Peyer's patch (tissue), 4 donors: ENCODE data around the gene ITGA11. TPM values are rescaled to one million over a fixed set of nuclear protein-coding genes. Genes with fewer than 3 reads are reported as not detected.
A peak's percentile ranks its signal among the peaks of the same experiment; 100 is the strongest.

Experiments used
- DNase-seq, 3 donors: peaks; one replicate each; pipeline ENCODE4 v3.0.0-alpha.2; 2017 to 2019
- H3K27ac ChIP-seq, 4 donors: fragments of 200-600 bp; sonication (generic); one replicate each; pipeline ENCODE4 v1.5.1; 2016 to 2019
- H3K27me3 ChIP-seq, 2 donors: fragments of 200-600 bp; sonication (generic); one replicate each; pipeline ENCODE4 v1.5.1; 2019
- H3K36me3 ChIP-seq, 3 donors: fragments of 200-600 bp; sonication (generic); one replicate each; pipeline ENCODE4 v1.5.1; 2016 to 2019
- H3K4me1 ChIP-seq, 4 donors: fragments of 200-600 bp; sonication (generic); one replicate each; pipeline ENCODE4 v1.5.1; 2016 to 2019
- H3K4me3 ChIP-seq, 4 donors: fragments of 200-600 bp; sonication (generic); 1 replicate in 3 of 4; 2 replicates in 1 of 4; pipeline ENCODE4 v1.5.1; 2016 to 2019; ENCODE audit warnings: mild to moderate bottlenecking in 1 of 4
- H3K9me3 ChIP-seq, 4 donors: fragments of 200-600 bp; sonication (generic); one replicate each; pipeline ENCODE4 v1.5.1; 2016 to 2019; ENCODE audit warnings: mild to moderate bottlenecking in 1 of 4
- POLR2A ChIP-seq, 2 donors: fragments of 450-650 bp; IDR thresholded peaks; one replicate each; pipeline ENCODE4 v1.5.1; 2017; ENCODE audit warnings: antibody characterized with exemption in 2 of 2, mild to moderate bottlenecking in 2 of 2, moderate library complexity in 2 of 2
- total RNA-seq, 4 donors: library from RNA; depleted of rRNA; stranded (reverse); fragments of >200 nt; gene quantifications; one replicate each; pipeline ENCODE4 v1.1.0, GENCODE V29; 2016
- TF ChIP-seq, protein P1 (sequence below), 6 experiments: fragments of 450-650 bp in 4 of 6; fragments of 200-600 bp in 2 of 6; sonication (generic) in 1 of 6; IDR thresholded peaks; one replicate each; pipeline ENCODE4 v1.5.1; 2017 to 2019; ENCODE audit warnings: antibody characterized with exemption in 6 of 6, mild to moderate bottlenecking in 3 of 6, moderate library complexity in 1 of 6

Gene ITGA11
- total RNA-seq, 4 donors from 2014 or later, result 0.88 to 24.8 (median 2.6) TPM

DNA sequence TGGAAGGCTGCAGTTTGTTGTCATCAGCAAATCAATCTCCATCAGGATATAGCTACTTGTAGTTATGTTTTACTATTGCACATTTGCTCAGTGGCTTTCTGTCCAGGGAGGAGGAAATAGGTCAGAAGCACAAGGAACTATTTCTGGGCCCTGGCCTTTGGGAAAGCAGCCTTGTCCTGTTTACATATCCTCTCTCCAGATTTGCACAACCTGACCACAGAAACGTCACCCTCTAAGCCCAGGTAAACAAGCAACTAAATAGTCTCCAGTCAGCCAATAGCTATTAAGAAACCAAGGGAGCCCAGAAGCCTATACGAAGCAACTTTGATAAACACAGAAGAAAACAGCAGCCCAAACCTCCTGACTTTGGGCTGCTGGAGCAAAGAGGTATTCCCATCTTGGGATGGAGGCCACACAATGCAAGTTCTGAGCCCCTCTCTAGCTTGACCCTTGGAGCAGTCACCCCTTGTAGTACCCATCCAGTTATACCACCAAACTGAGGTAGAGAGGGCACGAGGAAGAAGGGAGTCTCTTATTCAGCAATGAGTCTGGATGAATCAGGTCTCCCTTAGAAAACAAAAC lies 156.7 kb downstream of the ITGA11 start:
- Histone ChIP-seq H3K27ac (peak overlapping the region in 2 of 4 donors; percentile 95), H3K9me3 (no peaks in the 10 kb centered on the region), H3K4me3 (no peak overlapping the region), H3K27me3 (no peaks in the 10 kb centered on the region), H3K4me1 (peaks cover 0 to 23% (median 9%) of the 10 kb centered on the region in 4 donors), H3K36me3 (no peaks in the 10 kb centered on the region)
- no peak for DNase-seq
- TF ChIP-seq, protein P1, sequence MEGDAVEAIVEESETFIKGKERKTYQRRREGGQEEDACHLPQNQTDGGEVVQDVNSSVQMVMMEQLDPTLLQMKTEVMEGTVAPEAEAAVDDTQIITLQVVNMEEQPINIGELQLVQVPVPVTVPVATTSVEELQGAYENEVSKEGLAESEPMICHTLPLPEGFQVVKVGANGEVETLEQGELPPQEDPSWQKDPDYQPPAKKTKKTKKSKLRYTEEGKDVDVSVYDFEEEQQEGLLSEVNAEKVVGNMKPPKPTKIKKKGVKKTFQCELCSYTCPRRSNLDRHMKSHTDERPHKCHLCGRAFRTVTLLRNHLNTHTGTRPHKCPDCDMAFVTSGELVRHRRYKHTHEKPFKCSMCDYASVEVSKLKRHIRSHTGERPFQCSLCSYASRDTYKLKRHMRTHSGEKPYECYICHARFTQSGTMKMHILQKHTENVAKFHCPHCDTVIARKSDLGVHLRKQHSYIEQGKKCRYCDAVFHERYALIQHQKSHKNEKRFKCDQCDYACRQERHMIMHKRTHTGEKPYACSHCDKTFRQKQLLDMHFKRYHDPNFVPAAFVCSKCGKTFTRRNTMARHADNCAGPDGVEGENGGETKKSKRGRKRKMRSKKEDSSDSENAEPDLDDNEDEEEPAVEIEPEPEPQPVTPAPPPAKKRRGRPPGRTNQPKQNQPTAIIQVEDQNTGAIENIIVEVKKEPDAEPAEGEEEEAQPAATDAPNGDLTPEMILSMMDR (IDR thresholded peaks at IDR 0.05), result no peak
- no peak for TF ChIP-seq POLR2A (IDR thresholded peaks at IDR 0.05)

DNA sequence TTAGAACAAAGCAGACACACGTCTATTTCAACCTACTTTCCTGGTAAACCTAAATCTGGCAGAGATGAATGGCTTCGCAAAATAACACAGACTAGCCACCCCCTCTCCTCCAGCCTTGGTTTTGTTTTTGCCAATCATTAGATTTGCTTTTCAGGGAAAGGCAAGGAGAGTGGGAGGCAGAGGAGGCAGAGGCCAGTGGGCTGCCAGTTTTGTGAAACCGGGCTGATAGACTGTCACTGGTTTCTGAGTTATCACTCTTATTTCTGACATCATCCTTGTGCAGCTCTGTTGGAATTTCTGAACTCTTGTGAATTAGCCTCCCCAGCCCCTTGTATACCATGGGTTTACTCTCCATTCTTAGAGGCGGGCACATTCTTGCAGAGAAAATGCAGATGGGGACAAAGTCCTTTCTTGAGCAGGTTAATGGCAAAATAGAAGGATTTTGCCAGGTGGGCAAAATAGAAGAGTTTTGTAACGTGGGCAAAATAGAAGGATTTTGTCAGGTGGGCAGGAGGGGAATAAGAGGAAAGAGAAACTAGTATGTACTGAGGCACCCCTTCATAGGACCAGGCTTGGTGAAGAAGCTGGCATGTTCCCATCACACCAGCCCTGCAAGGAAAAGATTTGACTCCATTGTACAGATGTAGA lies 157.6 kb downstream of the ITGA11 start:
- Histone ChIP-seq H3K27me3 (no peaks in the 10 kb centered on the region), H3K4me1 (peaks cover 0 to 13% (median 3%) of the 10 kb centered on the region in 4 donors), H3K4me3 (no peak overlapping the region), H3K36me3 (no peaks in the 10 kb centered on the region), H3K27ac (peak overlapping the region in 2 of 4 donors; percentile 36 to 56), H3K9me3 (no peaks in the 10 kb centered on the region)
- no peak for DNase-seq
- TF ChIP-seq, protein P1 (IDR thresholded peaks at IDR 0.05), result no peak
- TF ChIP-seq POLR2A (IDR thresholded peaks at IDR 0.05), result no peak

DNA sequence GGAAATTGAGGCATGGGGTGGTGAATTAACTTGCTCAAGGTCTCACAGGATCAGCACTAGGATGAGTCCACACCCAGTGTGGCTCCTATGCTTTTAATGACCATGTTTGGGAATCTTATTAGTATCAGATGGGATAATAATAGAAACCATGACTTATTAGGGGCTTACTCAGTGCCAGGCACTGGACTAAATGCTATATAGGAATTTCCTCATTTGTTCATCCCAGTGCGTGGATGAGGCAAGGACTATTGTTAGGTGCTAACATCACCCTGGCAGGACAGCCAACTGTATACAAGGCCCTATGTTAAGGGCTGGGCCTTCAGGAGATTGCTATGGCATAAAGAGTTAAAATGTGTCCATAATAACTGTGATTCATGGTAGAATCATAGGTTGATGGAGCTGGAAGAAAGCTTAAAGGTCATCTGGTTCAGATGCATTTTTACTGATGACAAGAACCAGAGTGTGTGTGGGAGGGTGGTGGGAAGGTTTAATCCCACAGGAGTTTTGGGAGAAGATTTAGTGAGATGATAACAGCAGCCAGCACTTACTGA lies 159.2 kb downstream of the ITGA11 start:
- H3K27me3 ChIP-seq, result no peaks in the 10 kb centered on the region
- H3K36me3 ChIP-seq, result no peaks in the 10 kb centered on the region
- DNase-seq, result no peak
- H3K4me3 ChIP-seq, result no peak overlapping the region
- H3K4me1 ChIP-seq, result peaks cover 0 to 11% (median 0%) of the 10 kb centered on the region in 4 donors
- peak overlapping the region in 2 of 4 donors; percentile 36 to 56 for H3K27ac ChIP-seq
- H3K9me3 ChIP-seq, result no peaks in the 10 kb centered on the region
- no peak for TF ChIP-seq POLR2A (IDR thresholded peaks at IDR 0.05)
- TF ChIP-seq, protein P1 (IDR thresholded peaks at IDR 0.05), result no peak

DNA sequence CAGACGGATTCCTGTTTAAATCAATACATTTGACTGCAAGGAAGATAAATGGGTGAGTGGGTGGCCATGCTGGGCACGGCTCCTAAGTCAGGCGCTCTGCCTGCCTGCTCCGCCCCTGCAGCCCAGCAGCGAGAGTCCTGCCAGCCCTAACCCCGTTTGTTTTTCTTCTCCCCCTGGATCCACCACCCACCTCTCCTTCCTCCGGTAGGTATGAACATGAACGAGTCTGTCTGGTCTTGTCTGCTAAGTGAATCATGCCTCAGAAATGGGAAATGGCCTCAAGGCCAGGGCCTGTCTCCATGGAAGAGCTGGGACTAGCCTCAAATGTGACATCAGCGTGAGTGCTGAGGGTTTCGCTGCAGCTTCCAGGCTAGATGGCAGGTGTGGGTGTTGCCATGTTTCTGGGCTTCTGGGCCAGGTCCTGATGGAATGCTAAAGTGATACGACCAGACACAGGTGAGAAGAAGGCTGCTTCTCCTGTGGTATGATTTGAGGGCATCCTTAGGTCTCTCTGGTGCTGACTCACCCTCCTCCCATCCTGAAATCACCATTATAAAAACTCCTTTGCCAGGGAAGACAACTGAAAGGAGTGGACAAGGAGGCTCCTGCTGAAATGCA lies 160.0 kb downstream of the ITGA11 start:
- H3K4me3 ChIP-seq, result no peak overlapping the region
- peak overlapping the region in 2 of 4 donors; percentile 1 to 56 for H3K27ac ChIP-seq

DNA sequence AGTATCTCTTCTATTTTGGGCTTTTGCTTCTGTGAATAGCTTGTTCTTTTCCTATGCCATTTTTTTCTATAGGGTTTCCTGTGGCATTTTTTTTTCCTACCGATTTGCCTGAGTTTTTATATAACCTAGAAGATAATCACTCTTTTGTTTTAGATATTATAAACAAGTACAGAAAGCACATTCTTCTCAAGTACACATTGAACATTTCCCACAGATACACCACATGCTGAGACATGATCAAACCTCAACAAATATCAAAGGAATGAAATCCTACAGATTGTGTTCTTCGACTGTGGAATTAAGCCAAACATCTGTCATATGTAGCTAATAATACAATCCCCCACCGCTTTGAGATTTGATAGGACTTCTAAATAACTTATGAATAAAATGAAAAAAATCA lies 163.6 kb downstream of the ITGA11 start:
- Histone ChIP-seq H3K36me3 (no peaks in the 10 kb centered on the region), H3K4me3 (no peak overlapping the region), H3K27ac (no peak overlapping the region), H3K4me1 (no peaks in the 10 kb centered on the region), H3K27me3 (no peaks in the 10 kb centered on the region), H3K9me3 (no peaks in the 10 kb centered on the region)
- TF ChIP-seq, protein P1 (IDR thresholded peaks at IDR 0.05), result no peak
- no peak for TF ChIP-seq POLR2A (IDR thresholded peaks at IDR 0.05)
- DNase-seq, result no peak

More for the DNA sequence above, 160.0 kb downstream of the ITGA11 start:
- Histone ChIP-seq H3K36me3 (no peaks in the 10 kb centered on the region), H3K4me1 (peaks cover 0 to 10% (median 0%) of the 10 kb centered on the region in 4 donors), H3K9me3 (no peaks in the 10 kb centered on the region), H3K27me3 (no peaks in the 10 kb centered on the region)
- TF ChIP-seq POLR2A (IDR thresholded peaks at IDR 0.05), result no peak
- TF ChIP-seq, protein P1 (IDR thresholded peaks at IDR 0.05), result no peak
- DNase-seq, result no peak
